HG02623 (cell line): ENCODE data around the gene MYL10.

Experiments
- ATAC-seq: cut with Tn5 transposase; IDR thresholded peaks from one replicate; pipeline ENCODE4 v1.9.1; 2021; ENCODE audit warnings: moderate library complexity; ENCODE audit not compliant: unreplicated experiment

The MYL10 gene

DNA sequence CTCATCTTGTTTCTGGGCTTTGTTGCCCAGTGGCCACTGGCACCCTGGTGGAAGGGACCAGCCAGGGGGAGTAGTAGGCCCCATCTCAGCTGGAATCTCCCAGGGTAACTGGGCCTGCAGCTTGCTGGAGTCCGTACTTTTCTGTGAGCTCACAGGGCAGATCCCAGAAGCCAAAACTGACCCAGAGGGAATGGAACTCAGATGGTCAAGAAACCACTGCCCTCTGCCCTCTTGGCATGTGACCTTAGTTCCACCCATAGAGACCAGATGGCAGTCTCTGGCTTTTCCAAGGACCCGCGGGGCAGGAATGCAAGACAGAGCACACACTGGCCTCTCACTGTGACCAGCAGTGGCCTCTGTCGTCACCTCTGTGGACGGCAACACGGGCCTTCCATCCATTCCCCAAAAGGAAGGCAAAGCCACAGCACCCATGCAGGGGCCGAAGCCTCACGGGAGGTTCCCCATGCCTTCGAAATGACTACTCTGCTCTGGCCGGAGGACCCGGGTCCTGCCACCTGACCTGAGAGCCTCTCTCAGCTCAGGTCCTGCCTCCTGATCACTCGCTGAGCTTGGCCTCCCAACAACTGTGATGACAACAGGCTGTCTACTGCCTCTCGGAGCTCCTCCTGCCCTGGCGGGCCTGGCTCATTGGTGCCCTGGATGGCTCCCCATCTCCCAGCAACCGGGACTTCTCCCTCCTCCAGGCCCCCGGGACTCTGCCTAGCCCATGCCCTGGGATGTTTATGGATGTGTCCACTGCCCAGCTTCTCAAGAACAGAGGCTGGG lies 29.9 kb downstream of the MYL10 start:
- ATAC-seq: no peak

DNA sequence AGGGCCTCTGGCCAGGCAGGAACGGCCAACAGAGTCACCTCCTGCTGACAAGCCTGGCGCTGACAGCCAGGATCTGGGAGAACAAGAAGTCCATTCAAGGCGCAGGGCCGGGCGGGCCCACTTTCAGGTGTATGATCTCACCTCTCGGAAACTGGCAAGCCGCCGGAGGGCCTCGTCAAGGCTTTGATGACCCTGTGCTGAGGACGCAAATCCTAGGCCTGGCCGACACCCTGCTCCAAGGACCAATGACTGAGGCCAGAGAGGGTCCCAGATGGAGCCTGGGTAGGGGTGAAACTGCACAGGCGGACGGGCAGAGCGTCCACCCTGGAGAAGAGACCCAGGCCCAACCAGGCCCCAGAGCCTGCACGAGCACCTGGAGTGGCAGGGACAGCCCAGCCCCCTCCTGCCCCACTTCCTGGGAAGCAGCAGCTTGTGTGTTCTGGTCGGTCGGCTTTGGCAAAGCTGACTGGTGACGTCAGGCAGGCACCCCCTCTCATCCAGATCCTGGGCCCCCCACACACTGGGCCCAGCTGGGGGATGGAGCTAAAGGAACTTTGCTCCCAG lies 30.6 kb downstream of the MYL10 start:
- no peak for ATAC-seq

DNA sequence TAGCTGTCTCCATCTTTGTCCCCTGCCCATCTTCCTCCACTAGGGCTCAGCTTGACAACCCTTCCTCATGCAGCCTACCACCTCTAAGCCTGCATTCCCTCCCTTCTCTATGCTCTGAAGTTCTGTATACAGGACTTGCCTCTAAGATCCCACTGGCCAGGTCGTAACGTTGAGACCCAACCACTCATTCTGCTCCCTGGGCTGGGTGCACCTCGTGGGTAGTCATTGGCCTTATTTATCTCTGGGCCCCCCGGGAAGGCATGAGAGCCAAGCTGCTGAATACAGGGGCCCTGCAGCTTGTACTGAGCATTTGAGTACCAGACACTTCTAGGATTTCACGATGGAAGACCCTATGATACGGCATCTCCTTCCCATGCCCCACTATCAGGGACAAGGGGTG lies 31.2 kb downstream of the MYL10 start:
- no peak for ATAC-seq

GRCh38 chr7:101596898-101597297 lies 32.2 kb downstream of the MYL10 start:
- ATAC-seq: no peak

GRCh38 chr7:101595766-101596537 lies 33.1 kb downstream of the MYL10 start:
- no peak for ATAC-seq

DNA sequence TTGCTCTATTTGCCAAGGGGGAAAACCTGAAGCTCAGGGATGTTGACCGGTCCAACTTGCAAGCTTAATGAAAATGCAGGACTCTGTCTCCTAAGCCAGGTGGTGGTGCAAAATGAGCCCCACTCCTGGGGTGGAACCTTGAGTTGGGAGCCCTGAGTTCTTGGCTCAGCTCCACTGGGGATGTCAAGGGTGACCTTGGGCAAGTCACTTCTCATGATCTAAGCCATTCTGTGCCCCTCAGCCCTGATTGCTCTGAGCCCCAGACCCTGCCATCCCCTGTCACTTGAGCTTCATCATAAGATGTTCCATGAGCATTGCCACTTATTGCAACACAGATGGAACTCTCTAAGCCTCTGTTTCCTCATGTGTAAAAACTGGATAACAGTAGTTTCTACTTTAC lies 33.9 kb downstream of the MYL10 start:
- no peak for ATAC-seq

GRCh38 chr7:101594790-101595189 lies 34.3 kb downstream of the MYL10 start:
- ATAC-seq: no peak

DNA sequence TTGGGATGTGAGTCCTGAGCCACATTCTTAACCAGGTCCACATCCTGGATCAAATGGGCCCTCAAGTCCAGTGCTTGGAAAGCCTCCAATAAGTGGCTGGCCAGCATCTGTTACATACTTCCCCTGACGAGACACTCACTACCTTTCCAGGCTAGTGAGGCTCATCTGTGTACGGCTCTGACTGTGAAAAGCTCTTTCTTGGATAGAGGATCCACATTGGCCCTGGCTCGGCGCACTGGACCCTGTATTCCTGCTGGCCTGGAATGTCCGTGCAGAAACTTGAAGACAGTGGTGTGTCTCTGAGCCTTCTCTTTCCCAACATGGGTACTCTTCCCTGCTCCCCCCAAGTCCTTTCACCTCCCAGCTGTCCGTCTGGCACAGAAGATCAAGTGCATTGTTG lies 35.5 kb downstream of the MYL10 start:
- ATAC-seq: no peak

- no peak for ATAC-seq
Measured at GRCh38 chr7:101591504-101591903, 37.6 kb downstream of the MYL10 start.

DNA sequence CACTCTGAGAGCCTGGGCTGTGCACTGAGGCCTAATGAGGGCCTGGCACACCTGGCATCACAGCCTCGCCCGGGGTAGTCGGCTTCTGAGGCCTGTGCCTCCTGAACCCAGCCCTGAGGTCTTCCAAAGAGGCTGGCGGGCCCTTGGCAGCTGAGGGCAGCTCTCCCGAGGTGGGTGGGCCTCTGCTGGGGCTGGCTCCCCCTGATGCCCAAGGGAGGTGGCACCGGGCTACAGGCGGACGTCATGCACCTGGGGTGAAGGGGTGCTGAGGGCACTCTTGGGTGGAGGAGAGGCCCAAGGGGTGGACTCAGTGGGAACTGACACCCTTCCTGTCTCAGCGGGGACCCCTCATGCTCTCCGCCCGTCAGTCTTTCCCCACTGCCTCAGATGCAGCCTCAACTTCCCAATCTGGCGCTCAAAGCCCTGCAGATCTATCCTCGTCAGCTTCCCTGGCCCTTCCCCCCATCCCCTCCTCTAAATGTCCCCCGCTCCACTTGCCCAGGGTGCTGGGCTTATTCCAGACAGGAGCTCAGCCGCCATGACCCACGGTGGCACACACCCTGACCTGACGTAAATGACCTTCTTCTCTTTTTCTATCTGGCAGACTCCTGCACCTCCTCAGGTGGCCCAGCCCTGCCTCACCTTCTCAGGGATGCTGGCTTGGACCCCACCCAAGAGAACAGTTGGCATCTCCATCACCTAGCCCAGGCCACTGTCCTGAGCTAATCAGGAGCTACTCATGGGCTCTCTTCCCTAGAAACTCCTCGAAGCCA lies 38.2 kb downstream of the MYL10 start:
- no peak for ATAC-seq

DNA sequence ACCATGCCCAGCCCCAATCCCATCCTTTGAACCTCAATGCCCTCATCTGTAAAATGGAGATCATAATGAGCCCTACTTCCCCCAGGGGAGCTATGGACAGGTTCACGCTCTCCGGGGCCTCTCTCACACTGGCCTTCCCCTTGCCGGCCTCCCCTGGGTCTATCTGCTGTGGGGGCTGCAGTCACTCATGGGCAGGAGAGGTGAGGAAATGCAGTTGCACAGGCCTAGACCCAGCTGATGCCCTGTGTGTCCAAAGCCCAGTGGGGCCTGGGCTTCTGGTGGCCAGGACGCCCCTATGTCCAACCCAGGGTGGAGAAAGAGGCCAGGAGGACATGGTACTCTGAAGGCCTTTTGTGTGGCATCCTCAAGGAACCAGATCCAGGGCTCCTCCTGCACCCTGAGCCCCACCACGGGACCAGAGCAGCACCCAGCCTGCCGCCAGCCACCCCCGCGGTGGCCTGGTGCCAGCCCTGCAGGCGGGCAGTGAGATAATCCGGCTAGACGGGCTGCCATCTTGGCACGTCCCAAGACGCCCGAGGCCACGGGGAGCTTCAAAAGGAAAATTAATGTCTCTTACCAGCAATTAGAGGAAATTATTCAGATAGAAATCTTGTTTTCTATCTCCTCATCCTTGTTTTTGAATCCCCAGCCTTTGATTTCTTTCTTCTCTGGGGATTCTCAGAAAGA lies 39.0 kb downstream of the MYL10 start:
- ATAC-seq: no peak

- no peak for ATAC-seq
Measured at GRCh38 chr7:101589052-101589451, 40.0 kb downstream of the MYL10 start.

DNA sequence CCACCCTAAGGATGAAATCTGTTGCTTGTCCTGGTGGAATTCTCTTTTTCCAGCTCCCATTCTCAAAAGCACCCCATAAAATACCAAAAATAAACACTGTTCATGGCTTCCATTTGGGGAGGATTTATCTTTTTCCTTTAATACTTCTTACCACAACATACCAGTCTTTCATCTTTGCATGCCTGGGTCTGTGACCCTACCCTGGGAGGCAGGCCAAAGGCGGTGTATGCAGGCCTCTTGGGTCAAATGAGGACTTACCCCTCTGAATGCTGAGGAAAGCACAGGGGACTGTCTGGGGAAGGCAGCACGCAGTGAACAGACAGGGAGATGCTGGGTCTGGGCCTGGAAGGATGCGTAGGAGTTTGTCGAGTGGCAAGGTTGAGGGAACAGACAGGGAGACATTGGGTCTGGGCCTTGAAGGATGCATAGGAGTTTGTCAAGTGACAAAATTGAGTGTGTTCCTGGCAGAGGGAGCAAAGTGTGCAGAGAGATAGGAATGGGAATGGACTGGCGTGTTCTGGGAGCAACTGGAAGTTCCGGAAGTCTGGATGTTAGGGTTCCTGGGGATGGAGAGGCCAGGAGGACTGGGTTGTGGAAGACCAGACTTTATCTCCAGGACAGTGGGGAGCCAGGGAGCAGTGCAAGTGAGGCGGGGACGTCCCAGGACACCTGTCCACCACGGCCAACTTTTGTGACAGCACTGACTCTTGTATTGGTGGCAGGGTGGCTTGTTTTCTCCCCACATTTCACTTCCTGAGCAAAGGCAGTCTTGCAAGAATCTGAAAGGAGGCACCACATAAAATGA lies 40.8 kb downstream of the MYL10 start:
- no peak for ATAC-seq

GRCh38 chr7:101586906-101587677 lies 42.0 kb downstream of the MYL10 start:
- no peak for ATAC-seq

DNA sequence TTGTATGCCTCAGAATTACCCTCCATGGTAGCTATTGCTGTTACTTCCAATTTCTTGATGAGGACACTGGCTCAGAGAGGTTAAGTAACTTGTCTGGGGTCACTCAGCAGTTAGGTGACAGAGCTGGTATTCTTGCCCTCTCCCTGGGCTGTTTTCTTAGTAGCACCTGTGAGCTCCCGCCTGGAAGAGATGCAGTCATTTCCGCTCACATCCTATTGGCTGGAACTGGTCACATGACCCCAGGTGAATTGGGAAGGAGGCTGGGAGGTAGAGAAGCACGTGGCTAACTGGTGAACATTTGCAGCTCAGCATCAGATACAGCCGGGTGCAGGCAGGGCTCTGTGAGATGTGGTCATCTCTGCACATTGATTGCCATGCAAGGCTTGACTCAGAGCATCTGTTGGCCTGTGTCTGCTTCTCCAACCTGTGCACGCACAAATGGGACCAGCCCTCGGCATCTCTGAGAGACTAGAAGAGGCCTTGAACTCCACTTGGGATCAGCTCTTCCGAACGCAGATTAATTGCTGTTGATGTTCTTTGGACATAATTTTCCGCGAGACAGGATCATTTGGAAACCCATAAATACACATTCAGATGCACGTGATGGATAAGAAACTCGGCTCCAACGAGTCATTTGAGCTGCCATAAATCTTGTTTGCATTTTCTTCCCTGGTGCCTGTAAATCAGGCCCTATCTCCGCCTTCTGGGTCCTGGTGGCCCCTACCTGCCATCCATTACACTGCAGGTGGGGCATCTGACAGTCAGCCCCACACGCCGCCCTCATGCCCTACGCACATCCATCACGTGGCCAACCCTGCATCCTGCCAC lies 42.8 kb downstream of the MYL10 start:
- ATAC-seq: no peak

- ATAC-seq: no peak
Measured at GRCh38 chr7:101582971-101583370, 46.1 kb downstream of the MYL10 start.

DNA sequence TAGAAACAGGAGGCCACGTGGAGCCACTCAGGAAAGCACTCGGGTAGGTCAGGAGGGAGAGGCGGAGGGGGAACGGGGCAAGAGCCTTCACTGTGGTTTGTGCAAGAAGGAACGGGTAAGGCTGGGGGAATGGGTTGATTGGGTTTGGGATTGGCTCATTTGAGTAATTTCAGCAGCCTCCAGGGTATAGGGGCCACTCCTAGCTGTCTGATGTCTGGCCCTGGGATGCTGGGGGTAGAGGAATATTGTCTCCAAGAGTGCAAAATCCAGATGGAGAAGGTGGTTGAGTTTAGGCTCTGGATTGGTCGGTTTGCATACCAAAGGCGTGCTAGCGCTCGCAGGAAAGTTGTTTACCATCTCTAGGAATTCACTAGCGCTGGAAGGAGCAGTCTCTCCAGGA lies 47.2 kb downstream of the MYL10 start:
- no peak for ATAC-seq

GRCh38 chr7:101580596-101580995 lies 48.5 kb downstream of the MYL10 start:
- no peak for ATAC-seq
